HCT116 (cell line): ENCODE data around the gene C20orf144. TPM values are rescaled to one million over a fixed set of nuclear protein-coding genes. Genes with fewer than 3 reads are reported as not detected.

Source experiments
- ATAC-seq: fragments of 200-7000 bp; cut with Tn5 transposase; 2 replicates; pipeline ENCODE4 v1.9.1; 2020; ENCODE audit warnings: mild to moderate bottlenecking, moderate library complexity
- BruUV-seq: library from RNA; stranded (reverse); fragments of 400-500 nt; replicated peaks from 2 replicates; lab custom pipeline; 2021; lab: Mats Ljungman, UMichigan
- CTCF ChIA-PET: fragments of 300-600 bp; sonication (Branson Sonifier 250); formaldehyde crosslinking; loops from one replicate; lab custom pipeline; 2021; ENCODE audit warnings: antibody characterized with exemption; lab: Charles Lee
- POLR2A ChIA-PET: fragments of 300-600, 350-600 bp; sonication (Branson Sonifier 250); formaldehyde crosslinking; loops from one replicate; lab custom pipeline; 2021; ENCODE audit warnings: antibody characterized with exemption; lab: Charles Lee
- RAD21 ChIA-PET, 2 experiments: fragments of 300-600 bp; sonication (Branson Sonifier 250); formaldehyde crosslinking; loops; one replicate each; lab custom pipeline; 2023; ENCODE audit warnings: low total read pairs in 2 of 2; ENCODE audit not compliant: uncharacterized antibody in 2 of 2, unreplicated experiment in 2 of 2, low non-redundant PET in 1 of 2; lab: Charles Lee
- DNase-seq: peaks from one replicate; pipeline ENCODE4 v3.0.0-alpha.2; 2010; ENCODE audit warnings: low read depth, low spot score
- H2AFZ ChIP-seq: fragments of 200-600 bp; shearing (Covaris generic), sonication (generic); 2 replicates; pipeline ENCODE4 v1.6.1; 2017; ENCODE audit warnings: low read depth, mixed run types, mixed read lengths, antibody characterized with exemption, low read length; ENCODE audit not compliant: poor library complexity, severe bottlenecking
- H3K27ac ChIP-seq: 2 replicates; pipeline ENCODE4 v1.5.1; 2012; ENCODE audit warnings: low read depth, low read length
- H3K27me3 ChIP-seq: fragments of 200-600 bp; sonication (generic); 2 replicates; pipeline ENCODE4 v1.6.1; 2016; ENCODE audit warnings: mixed run types, low read length, mixed read lengths; ENCODE audit not compliant: insufficient read depth
- H3K36me3 ChIP-seq, 2 experiments: fragments of 200-500 bp in 1 of 2; fragments of 200-600 bp in 1 of 2; sonication (Bioruptor generic) in 1 of 2; sonication (generic) in 1 of 2; 2 replicates each; pipeline versions ENCODE4 v1.5.1 to v1.6.1; 2014 to 2016; ENCODE audit warnings: low read length in 2 of 2, inconsistent platforms in 1 of 2, mixed read lengths in 1 of 2, mixed run types in 1 of 2; ENCODE audit not compliant: insufficient read depth in 2 of 2, control insufficient read depth in 1 of 2
- H3K4me1 ChIP-seq, 2 experiments: fragments of 200-600 bp in 1 of 2; sonication (generic) in 1 of 2; 2 replicates each; pipeline versions ENCODE4 v1.5.1 to v1.6.1; 2012 to 2017; ENCODE audit warnings: low read length in 2 of 2, inconsistent platforms in 1 of 2, mild to moderate bottlenecking in 1 of 2, mixed read lengths in 1 of 2, mixed run types in 1 of 2, moderate library complexity in 1 of 2; ENCODE audit not compliant: insufficient read depth in 2 of 2, control insufficient read depth in 1 of 2
- H3K4me2 ChIP-seq: fragments of 200-600 bp; sonication (generic); 2 replicates; pipeline ENCODE4 v1.6.1; 2017; ENCODE audit warnings: mixed run types, low read length, mixed read lengths
- H3K4me3 ChIP-seq, 2 experiments: fragments of 200-600 bp in 1 of 2; sonication (generic) in 1 of 2; replicated peaks in 1 of 2; 2 replicates each; pipeline ENCODE4 v1.5.1; 2011 to 2016; ENCODE audit warnings: low read length in 2 of 2, control low read depth in 1 of 2, low read depth in 1 of 2, mild to moderate bottlenecking in 1 of 2, mixed read lengths in 1 of 2, mixed run types in 1 of 2
- H3K79me2 ChIP-seq: fragments of 200-600 bp; sonication (generic); 2 replicates; pipeline ENCODE4 v1.6.1; 2017; ENCODE audit warnings: mild to moderate bottlenecking, mixed run types, low read length, moderate library complexity, mixed read lengths; ENCODE audit not compliant: insufficient read depth
- H3K9ac ChIP-seq: fragments of 200-600 bp; sonication (generic); 2 replicates; pipeline ENCODE4 v1.6.1; 2016; ENCODE audit warnings: low read length, mixed read lengths
- H3K9me2 ChIP-seq: fragments of 200-600 bp; sonication (generic), shearing (Covaris generic); 2 replicates; pipeline ENCODE4 v1.6.1; 2017; ENCODE audit warnings: mixed run types, mild to moderate bottlenecking, moderate library complexity; ENCODE audit not compliant: insufficient read depth
- H3K9me3 ChIP-seq, 2 experiments: fragments of 200-500 bp in 1 of 2; fragments of 200-600 bp in 1 of 2; sonication (Bioruptor generic) in 1 of 2; sonication (generic) in 1 of 2; 2 replicates each; pipeline ENCODE4 v1.6.1; 2014 to 2017; ENCODE audit warnings: low read length in 2 of 2, mixed read lengths in 2 of 2, inconsistent platforms in 1 of 2, low read depth in 1 of 2, mild to moderate bottlenecking in 1 of 2, mixed run types in 1 of 2, moderate library complexity in 1 of 2; ENCODE audit not compliant: control insufficient read depth in 1 of 2, insufficient read depth in 1 of 2
- H4K20me1 ChIP-seq: fragments of 200-600 bp; sonication (generic), shearing (Covaris generic); 2 replicates; pipeline ENCODE4 v1.6.1; 2017; ENCODE audit warnings: mixed run types, mild to moderate bottlenecking, moderate library complexity; ENCODE audit not compliant: insufficient read depth
- CEBPB ChIP-seq: IDR thresholded peaks from 2 replicates; pipeline ENCODE4 v1.6.1; 2012; ENCODE audit warnings: low read depth
- ELF1 ChIP-seq: IDR thresholded peaks from 2 replicates; pipeline ENCODE4 v1.6.1; 2012; ENCODE audit warnings: low read depth, borderline replicate concordance
- EZH2phosphoT487 ChIP-seq: fragments of 200-600 bp; IDR thresholded peaks from 2 replicates; pipeline ENCODE4 v1.6.1; 2018; ENCODE audit warnings: antibody characterized with exemption, borderline replicate concordance
- JUND ChIP-seq: IDR thresholded peaks from 2 replicates; pipeline ENCODE4 v1.6.1; 2012
- POLR2A ChIP-seq: IDR thresholded peaks from 2 replicates; pipeline ENCODE4 v1.7.0; 2011; ENCODE audit warnings: borderline replicate concordance; ENCODE audit not compliant: insufficient read depth, insufficient read length; ENCODE audit errors: extremely low read depth
- RAD21 ChIP-seq: IDR thresholded peaks from 2 replicates; pipeline ENCODE4 v1.6.1; 2012; ENCODE audit warnings: low read depth, mild to moderate bottlenecking
- SRF ChIP-seq: IDR thresholded peaks from 2 replicates; pipeline ENCODE4 v1.6.1; 2012; ENCODE audit warnings: low read depth
- TCF7L2 ChIP-seq: IDR thresholded peaks from 2 replicates; pipeline ENCODE4 v1.7.0; 2011; ENCODE audit warnings: borderline replicate concordance, inconsistent platforms; ENCODE audit not compliant: insufficient read depth, insufficient read length; ENCODE audit errors: extremely low read depth
- YY1 ChIP-seq: IDR thresholded peaks from 2 replicates; pipeline ENCODE4 v1.6.1; 2011; ENCODE audit warnings: low read length, low read depth, moderate library complexity, mild to moderate bottlenecking; ENCODE audit not compliant: insufficient replicate concordance; ENCODE audit errors: extremely low read depth
- intact Hi-C: fragments of 100-400 bp; cut with micrococcal nuclease; formaldehyde crosslinking; loops from 2 replicates; pipeline ENCODE4 v1.10.0; 2022
- total RNA-seq: library from RNA; stranded (reverse); gene quantifications from one replicate; pipeline ENCODE4 v1.2.1, GENCODE V29; 2021; ENCODE audit not compliant: unreplicated experiment
- TF ChIP-seq, protein P1 (sequence below): IDR thresholded peaks from 2 replicates; pipeline ENCODE4 v1.6.1; 2012; ENCODE audit warnings: low read depth
- TF ChIP-seq, protein P2 (sequence below): IDR thresholded peaks from 2 replicates; pipeline ENCODE4 v1.6.1; 2012
- TF ChIP-seq, protein P3 (sequence below): IDR thresholded peaks from 2 replicates; pipeline ENCODE4 v1.6.1; 2012

C20orf144 gene
- total RNA-seq, 1 experiment from 2014 or later = 0.37 TPM

DNA sequence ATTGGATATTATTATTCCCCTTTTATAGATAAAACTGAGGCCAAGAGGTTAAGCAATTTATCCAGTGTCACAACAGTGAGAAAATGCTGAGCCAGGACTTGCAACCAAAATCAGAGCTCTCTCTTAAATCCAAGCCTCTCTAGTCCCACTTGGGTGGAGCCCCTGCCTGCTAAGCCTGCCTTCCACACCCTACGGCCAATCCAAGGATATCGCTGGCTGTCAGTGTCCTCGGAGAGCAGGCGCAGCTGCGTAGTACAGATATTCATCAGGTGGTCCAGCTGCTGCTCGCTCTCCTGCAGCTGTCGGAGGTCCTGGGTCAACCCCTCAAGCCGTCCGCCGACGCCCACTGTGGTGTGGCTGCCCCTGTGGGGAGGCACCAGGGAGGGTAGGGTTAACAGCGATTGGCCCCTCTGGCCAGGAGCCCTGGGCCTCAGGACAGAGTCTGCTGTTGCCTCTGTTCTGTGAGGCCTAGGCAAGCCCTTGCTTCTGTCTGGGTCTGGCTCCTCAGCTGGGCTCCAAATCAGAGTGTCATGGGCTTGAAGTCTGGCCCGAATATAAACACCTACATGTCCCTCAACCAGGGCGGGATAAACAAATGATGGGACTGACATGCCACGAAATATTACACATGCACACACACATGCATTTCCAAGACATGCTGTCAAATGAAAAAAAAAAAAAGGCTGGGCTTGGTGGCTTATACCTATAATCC is 16.0 kb downstream of the C20orf144 start:
- intact Hi-C loops = no loop called here
- no peaks in the 10 kb centered on the region for H3K9me3 ChIP-seq
- H4K20me1 ChIP-seq = no peaks in the 10 kb centered on the region
- BruUV-seq = no TSS peak
- DNase-seq = no peak
- no peaks in the 10 kb centered on the region for H3K27me3 ChIP-seq
- POLR2A ChIA-PET = no interaction called here
- no peak for ATAC-seq
- no peak overlapping the region for H3K4me3 ChIP-seq
- H3K4me1 ChIP-seq = peaks cover 10 to 16% of the 10 kb centered on the region in 2 experiments
- H3K27ac ChIP-seq = no peak overlapping the region; the same call in 1 of the 2 replicates
- H3K9ac ChIP-seq = no peak overlapping the region
- no peak for TF ChIP-seq ELF1
- TF ChIP-seq, protein P1, sequence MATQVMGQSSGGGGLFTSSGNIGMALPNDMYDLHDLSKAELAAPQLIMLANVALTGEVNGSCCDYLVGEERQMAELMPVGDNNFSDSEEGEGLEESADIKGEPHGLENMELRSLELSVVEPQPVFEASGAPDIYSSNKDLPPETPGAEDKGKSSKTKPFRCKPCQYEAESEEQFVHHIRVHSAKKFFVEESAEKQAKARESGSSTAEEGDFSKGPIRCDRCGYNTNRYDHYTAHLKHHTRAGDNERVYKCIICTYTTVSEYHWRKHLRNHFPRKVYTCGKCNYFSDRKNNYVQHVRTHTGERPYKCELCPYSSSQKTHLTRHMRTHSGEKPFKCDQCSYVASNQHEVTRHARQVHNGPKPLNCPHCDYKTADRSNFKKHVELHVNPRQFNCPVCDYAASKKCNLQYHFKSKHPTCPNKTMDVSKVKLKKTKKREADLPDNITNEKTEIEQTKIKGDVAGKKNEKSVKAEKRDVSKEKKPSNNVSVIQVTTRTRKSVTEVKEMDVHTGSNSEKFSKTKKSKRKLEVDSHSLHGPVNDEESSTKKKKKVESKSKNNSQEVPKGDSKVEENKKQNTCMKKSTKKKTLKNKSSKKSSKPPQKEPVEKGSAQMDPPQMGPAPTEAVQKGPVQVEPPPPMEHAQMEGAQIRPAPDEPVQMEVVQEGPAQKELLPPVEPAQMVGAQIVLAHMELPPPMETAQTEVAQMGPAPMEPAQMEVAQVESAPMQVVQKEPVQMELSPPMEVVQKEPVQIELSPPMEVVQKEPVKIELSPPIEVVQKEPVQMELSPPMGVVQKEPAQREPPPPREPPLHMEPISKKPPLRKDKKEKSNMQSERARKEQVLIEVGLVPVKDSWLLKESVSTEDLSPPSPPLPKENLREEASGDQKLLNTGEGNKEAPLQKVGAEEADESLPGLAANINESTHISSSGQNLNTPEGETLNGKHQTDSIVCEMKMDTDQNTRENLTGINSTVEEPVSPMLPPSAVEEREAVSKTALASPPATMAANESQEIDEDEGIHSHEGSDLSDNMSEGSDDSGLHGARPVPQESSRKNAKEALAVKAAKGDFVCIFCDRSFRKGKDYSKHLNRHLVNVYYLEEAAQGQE = no peak
- TF ChIP-seq, protein P2, sequence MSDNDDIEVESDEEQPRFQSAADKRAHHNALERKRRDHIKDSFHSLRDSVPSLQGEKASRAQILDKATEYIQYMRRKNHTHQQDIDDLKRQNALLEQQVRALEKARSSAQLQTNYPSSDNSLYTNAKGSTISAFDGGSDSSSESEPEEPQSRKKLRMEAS = no peak
- TF ChIP-seq YY1 = no peak
- no peak for TF ChIP-seq CEBPB
- TF ChIP-seq TCF7L2 = no peak
- no peak for TF ChIP-seq RAD21
- TF ChIP-seq JUND = no peak
- no peak for TF ChIP-seq POLR2A
- TF ChIP-seq SRF = no peak
- TF ChIP-seq EZH2phosphoT487 = no peak
- TF ChIP-seq, protein P3, sequence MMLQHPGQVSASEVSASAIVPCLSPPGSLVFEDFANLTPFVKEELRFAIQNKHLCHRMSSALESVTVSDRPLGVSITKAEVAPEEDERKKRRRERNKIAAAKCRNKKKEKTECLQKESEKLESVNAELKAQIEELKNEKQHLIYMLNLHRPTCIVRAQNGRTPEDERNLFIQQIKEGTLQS = no peak
- TF ChIP-seq, all 23 proteins: peak for 0
- Histone ChIP-seq H3K9me2 (no peaks in the 10 kb centered on the region), H3K36me3 (peaks cover 0 to 5% of the 10 kb centered on the region in 2 experiments; a peak in 2 of 4 replicates), H3K79me2 (peaks cover 18% of the 10 kb centered on the region), H3K4me2 (no peak overlapping the region), H2AFZ (no peak overlapping the region)
- ChIA-PET RAD21 (no interaction called here), CTCF (no interaction called here)
